ENCODE results near the gene CYBA.

DNA sequence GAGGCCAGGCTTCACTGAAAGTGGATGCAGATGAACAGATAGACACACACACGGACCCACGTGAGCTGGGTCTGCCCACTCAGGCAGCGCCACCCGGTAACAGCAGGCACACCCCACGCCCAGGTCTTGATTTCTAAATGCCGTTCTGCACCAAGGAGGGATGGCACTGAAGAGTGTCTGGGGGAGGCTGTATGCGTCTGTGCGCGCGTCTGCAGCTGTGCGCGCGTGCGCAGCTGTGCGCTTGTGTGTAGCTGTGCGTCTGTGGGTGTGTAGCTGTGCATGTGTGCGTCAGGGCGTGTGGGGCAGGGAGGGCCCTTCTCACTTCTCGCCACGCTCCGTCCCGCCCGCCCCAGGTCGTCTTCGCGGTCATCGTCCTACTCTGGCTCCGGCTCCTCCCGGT is 28.0 kb downstream of the CYBA start:
- TF ChIP-seq, protein P1, sequence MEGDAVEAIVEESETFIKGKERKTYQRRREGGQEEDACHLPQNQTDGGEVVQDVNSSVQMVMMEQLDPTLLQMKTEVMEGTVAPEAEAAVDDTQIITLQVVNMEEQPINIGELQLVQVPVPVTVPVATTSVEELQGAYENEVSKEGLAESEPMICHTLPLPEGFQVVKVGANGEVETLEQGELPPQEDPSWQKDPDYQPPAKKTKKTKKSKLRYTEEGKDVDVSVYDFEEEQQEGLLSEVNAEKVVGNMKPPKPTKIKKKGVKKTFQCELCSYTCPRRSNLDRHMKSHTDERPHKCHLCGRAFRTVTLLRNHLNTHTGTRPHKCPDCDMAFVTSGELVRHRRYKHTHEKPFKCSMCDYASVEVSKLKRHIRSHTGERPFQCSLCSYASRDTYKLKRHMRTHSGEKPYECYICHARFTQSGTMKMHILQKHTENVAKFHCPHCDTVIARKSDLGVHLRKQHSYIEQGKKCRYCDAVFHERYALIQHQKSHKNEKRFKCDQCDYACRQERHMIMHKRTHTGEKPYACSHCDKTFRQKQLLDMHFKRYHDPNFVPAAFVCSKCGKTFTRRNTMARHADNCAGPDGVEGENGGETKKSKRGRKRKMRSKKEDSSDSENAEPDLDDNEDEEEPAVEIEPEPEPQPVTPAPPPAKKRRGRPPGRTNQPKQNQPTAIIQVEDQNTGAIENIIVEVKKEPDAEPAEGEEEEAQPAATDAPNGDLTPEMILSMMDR (IDR thresholded peaks at IDR 0.05 in 2 of 3, conservative IDR thresholded peaks at IDR 0.05 in 1 of 3; ENCODE audit: control insufficient read depth in 2 of 3, extremely low read depth in 1 of 3, insufficient read depth in 1 of 3, low read depth in 3 of 3, low read length in 3 of 3): no peak
- no peak for TF ChIP-seq EP300 (IDR thresholded peaks at IDR 0.05; ENCODE audit: borderline replicate concordance in 1 of 2, control insufficient read depth in 1 of 2, low read depth in 2 of 2, low read length in 2 of 2)
- 0 out of 2 replicates have a peak, but pooled peaks have one; percentile 32 for TF ChIP-seq POLR2A (IDR thresholded peaks at IDR 0.05; ENCODE audit: low read depth, low read length)
- no peak for TF ChIP-seq MEF2B (IDR thresholded peaks at IDR 0.05; ENCODE audit: partially characterized antibody, poor library complexity, severe bottlenecking)
- no peak for TF ChIP-seq FOXM1 (IDR thresholded peaks at IDR 0.05; ENCODE audit: low read depth, low read length)
- no peak for TF ChIP-seq RFX5 (IDR thresholded peaks at IDR 0.05; ENCODE audit: low read depth, low read length)

Data from GM12878 (cell line).